ENCODE measurements around the gene GRK3.
"Not testable (repeated sequence)": the region's sequence is repeated elsewhere in the genome, so short reads cannot be mapped to it uniquely, and the experiment has no call there.

The GRK3 gene

GRCh38 chr22:25548866-25549464, 15.5 kb upstream of the GRK3 start:
- DNase-seq (ENCODE audit: low read depth, low spot score): no peak
- no peak overlapping the region for H3K27ac ChIP-seq

DNA sequence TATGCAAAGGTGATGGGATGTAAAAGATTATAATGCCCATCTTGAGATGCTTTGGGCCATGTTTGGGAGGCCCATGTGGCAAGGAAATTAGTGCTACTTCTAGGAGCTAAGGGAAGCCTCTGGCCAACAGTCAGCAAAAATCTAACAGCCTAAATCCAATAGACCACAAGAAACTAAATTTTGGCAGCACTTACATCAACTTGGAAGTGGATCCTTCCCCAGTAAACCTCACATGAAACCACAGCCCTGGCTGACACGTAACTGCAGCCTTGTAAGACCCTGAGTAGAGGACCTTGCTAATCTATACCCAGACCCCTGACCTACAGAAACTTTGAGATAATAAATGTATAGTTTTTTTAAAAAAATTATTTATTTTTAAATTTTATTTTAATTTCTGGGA, 13.1 kb upstream of the GRK3 start:
- no peak overlapping the region for H3K27ac ChIP-seq
- DNase-seq (ENCODE audit: low read depth, low spot score): no peak

DNA sequence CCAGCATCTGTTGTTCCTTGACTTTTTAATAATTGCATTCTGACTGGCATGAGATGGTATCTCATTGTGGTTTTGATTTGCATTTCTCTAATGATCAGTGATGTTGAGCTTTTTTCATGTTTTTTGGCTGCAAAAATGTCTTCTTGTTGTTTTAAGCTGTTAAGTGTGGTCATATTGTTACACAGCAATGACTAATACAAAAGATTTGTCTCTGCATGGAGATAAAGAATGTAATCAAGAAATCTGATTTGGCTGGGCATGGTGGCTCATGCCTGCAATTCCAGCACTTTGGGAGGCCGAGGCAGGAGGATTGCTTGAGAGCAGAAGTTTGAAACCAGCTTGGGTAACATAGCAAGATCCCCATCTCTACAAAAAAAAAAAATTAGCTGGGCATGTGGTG, 12.1 kb upstream of the GRK3 start:
- not testable (repeated sequence) for DNase-seq (ENCODE audit: low read depth, low spot score); H3K27ac ChIP-seq

DNA sequence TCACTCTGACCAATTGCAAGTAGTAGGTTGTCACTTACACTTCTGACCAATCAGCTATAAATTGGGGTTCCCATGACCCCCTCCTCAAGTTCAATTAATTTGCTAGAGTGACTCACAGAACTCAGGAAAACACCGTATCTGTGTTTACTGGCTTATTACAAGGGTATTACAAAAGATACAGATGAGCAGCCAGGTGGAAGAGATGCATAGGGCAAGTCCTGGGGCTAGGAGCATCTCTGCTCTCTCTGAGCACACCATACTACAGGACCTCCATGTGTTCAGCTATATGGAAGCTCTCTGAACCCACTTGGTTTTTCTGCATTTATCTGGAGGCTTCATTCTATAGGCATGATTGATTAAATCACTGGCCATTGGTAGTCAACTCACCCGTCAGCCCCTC, 11.3 kb upstream of the GRK3 start:
- H3K27ac ChIP-seq: no peak overlapping the region
- DNase-seq (ENCODE audit: low read depth, low spot score): no peak

GRCh38 chr22:25554238-25554671, 10.2 kb upstream of the GRK3 start:
- no peak for DNase-seq (ENCODE audit: low read depth, low spot score)
- H3K27ac ChIP-seq: no peak overlapping the region

DNA sequence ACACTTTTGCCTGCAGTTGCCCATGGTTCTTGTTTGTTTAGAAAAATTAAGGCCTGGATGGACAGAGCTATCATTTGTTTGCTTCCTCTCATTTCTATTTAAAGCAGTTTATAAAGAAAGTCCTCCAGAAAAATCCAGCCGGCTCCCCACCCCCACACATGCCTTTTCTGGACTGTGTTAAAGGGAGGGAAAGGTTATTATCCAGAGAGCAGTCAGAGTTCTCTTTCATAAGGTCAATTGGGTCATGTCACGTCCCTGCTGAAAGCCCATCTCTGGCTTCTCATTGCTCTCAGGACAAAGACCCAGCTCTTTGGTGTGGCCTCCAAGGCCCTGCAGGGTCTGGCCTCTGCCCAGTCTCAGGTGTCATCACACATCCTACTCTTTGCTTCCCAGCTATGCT, 9.8 kb upstream of the GRK3 start:
- no peak overlapping the region for H3K27ac ChIP-seq
- no peak for DNase-seq (ENCODE audit: low read depth, low spot score)

- DNase-seq (ENCODE audit: low read depth, low spot score): no peak
- no peak overlapping the region for H3K27ac ChIP-seq
These were observed 8.9 kb upstream of the GRK3 start for GRCh38 chr22:25555586-25555985.

DNA sequence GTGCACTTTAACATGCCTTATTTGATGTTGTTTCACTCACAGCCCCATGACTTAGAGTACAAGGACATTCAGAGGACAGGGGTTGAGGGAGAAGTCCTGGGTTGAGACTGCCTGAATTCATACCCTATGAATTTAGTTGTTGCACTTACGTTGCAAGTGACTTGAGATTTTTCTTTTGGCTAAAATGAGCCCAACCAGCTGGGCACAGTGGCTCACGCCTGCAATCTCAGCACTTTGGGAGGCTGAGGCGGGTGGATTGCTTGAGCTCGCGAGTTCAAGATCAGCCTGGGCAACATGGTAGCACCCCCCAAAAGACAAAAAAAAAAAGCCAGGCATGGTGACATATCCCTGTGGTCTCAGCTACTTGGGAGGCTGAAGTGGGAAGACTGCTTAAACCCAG, 7.3 kb upstream of the GRK3 start:
- no peak overlapping the region for H3K27ac ChIP-seq
- DNase-seq (ENCODE audit: low read depth, low spot score): no peak

DNA sequence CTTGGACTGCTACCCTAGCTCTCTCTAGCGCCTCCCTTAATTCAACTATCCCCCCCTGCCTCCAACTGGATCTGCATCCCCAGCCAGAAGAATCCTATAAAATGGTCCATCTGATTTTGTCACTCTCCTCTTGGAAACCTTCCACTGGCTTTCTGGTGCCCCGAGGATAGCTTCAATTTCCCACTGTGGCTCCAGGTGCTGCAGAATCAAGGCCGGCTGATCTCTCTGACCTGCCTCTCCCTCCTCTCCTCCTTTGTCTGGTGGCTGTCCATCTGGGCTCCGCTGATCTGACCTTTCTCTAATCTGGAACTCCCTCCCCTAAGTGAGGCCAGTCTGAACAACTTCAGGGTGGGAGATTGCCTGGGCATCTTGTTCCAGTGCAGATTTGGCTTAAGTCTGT, 6.1 kb upstream of the GRK3 start:
- H3K27ac ChIP-seq: no peak overlapping the region
- DNase-seq (ENCODE audit: low read depth, low spot score): no peak

DNA sequence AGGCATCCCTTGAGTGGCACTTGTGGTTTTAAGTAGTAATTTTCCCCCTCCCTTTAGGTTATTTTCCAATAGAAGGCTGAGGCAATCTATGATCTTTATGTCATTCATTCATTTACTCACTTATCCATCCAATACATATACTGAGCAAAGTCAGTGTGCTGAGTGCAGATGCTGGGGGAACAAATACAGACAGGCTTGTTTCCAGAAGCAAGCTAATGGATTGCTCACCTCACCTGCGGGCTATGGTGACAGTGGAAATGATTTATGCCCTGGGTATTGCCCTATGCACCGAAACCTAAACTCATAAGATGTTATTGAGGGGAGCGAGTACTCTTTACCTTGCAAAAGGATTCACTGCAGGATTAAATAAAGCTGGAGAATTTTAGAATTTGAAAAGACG, 4.6 kb upstream of the GRK3 start:
- H3K27ac ChIP-seq; DNase-seq (ENCODE audit: low read depth, low spot score): not testable (repeated sequence)

DNA sequence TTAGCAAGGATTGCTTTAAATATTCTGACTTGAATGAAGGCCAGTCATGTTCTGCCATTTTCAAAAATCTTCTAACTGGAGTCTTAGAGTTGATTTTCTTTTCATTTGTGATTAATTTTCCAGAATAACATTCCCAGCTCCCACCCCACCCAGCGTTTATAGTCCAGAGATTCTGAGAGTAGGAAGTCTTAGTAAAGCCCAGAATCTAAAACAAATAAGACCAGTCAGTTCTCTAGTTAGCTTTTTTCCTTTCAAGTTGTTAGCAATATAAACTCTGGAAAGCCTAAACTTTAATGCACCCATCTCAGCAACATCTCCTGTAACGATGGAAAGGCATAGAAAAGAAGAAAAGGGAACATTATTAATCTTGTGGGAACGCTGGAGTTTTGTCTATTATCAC, 3.3 kb upstream of the GRK3 start:
- DNase-seq (ENCODE audit: low read depth, low spot score); H3K27ac ChIP-seq: not testable (repeated sequence)

DNA sequence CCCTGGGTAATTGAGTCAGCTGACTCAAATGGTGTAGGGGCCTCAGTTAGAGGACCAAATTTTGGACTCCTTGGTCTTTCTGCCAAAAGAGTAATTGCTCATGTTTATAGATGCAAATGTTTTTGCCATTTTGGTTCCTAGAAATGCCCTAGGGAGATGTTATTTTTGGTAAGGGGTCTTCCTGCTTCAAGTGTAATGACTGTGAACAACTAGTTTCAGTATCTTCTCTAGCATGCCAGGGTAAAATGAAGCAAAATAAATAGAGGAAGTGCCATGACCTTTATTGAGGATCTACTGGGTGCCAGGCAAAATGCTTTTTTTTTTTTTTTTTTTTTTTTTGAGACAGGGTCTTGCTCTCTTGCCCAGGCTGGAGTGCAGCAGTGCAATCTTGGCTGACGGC, 2.5 kb upstream of the GRK3 start:
- not testable (repeated sequence) for DNase-seq (ENCODE audit: low read depth, low spot score); H3K27ac ChIP-seq

- not testable (repeated sequence) for H3K27ac ChIP-seq; DNase-seq (ENCODE audit: low read depth, low spot score)
These were observed 1.3 kb upstream of the GRK3 start for GRCh38 chr22:25562966-25563760.

DNA sequence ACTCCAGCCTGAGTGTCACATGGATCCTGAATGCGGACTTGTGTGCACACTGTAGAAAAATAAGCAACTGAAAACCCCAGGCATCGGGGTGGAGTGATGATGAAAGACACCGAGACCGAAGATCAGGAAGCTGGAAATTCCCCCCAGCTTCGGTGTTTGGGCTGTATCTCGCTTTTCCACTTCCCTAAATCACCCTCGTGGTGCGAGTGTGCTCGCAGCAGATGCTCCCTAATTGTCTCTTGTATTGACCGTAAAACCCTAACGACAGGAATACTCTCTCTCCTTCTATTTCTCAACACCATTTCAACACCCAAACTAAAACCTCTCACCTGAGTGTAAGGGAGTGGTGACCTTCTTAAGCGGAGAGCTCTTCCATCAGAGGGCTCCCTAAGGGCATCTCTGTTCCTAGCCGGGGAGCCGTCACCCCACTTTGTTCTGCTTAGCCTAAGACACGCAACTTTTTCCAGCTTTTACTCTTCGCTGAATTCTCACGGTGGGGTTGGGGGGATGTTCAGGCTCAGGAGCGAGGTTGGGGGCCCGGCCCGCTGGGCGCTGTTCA, 635 bp upstream of the GRK3 start:
- H3K27ac ChIP-seq: peak overlapping the region; percentile 45
- DNase-seq (ENCODE audit: low read depth, low spot score): no peak

- no peak for DNase-seq (ENCODE audit: low read depth, low spot score)
- no peak overlapping the region for H3K27ac ChIP-seq
These were observed 653 bp downstream of the GRK3 start for GRCh38 chr22:25564979-25565677.

- H3K27ac ChIP-seq: no peak overlapping the region
- no peak for DNase-seq (ENCODE audit: low read depth, low spot score)
These were observed 1.9 kb downstream of the GRK3 start for GRCh38 chr22:25566186-25566897.

- no peak overlapping the region for H3K27ac ChIP-seq
- DNase-seq (ENCODE audit: low read depth, low spot score): no peak
These were observed 2.4 kb downstream of the GRK3 start for GRCh38 chr22:25566898-25567235.

DNA sequence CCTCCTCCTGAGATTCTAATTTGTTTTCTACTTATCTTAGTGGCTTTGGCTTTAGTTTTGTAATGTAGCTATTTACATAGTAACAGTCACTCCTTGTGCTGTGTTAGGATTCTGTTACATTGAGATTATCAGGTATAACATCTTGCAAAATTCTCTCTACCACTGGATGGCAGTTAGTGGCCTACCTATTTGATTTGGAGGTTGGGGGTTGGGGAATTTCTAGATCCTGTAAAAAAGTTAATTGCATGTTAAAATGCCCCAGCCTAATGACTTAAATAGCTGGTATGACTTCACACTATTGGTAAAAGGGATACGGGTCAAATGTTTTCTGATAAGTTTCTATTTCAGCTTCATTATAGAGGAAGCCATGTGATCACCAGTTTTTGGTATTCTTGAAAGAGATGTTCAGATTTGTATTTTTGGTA, 2.8 kb downstream of the GRK3 start:
- H3K27ac ChIP-seq: no peak overlapping the region
- DNase-seq (ENCODE audit: low read depth, low spot score): no peak

- DNase-seq (ENCODE audit: low read depth, low spot score); H3K27ac ChIP-seq: not testable (repeated sequence)
These were observed 3.6 kb downstream of the GRK3 start for GRCh38 chr22:25568066-25568465.

GRCh38 chr22:25569361-25569760, 4.9 kb downstream of the GRK3 start:
- no peak for DNase-seq (ENCODE audit: low read depth, low spot score)
- H3K27ac ChIP-seq: no peak overlapping the region

- no peak overlapping the region for H3K27ac ChIP-seq
These were observed 5.5 kb downstream of the GRK3 start for GRCh38 chr22:25569983-25570382.

More at GRCh38 chr22:25569983-25570382, 5.5 kb downstream of the GRK3 start:
- DNase-seq (ENCODE audit: low read depth, low spot score): no peak
